GM19468 (cell line): ENCODE measurements around the gene GJC1.

ENCODE experiments used
- ATAC-seq: cut with Tn5 transposase; IDR thresholded peaks from one replicate; pipeline ENCODE4 v1.9.1; 2021; ENCODE audit warnings: mild to moderate bottlenecking, moderate library complexity, moderate number of reproducible peaks; ENCODE audit not compliant: unreplicated experiment; ENCODE audit errors: extremely low read depth

The GJC1 gene

DNA sequence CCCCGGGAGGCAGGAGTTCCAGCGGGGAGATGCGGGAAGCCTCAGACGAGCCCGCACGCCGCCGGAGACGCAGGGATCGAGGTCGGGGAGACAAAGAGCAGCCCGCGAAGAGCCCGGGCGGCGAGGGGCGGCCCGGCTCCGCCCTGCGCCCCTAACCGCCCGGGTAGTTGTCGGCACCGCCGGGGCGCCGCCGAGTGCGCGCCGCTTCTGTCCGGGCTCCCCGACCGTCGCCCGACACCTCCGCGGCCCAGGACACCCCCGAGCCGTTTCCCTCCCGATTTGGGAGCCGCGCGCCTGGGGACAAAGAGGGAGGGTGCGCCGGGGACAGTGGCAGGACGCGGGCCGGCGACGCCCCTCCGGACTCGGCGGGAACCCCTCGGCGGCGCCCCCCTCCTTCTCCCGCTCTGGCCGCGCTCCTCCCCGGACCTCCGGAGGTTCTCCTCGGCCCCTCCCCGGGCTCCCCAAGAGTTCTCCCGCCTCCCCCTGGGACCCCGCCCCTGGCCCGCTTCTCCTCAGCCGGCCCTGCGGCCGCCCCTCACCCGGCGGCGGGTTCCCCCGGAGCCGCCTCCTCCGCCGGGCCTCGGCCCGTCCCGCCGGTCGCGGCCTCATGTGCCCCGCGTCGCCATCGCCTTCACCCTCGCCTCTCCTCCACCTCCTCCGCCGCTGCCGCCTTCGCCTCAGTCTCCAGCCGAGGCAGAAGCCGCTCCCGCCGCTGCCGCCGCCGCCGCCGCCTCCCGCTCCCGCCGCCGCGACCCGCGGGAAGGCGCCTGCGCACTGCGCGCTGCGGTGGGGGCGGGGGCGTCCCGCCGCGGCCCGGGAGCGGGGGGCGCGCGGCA is at the start of gene GJC1:
Gene GJC1 (minus strand): TSS at position 765 of the 836 bp plus-strand sequence. CDS start 24,470 bp downstream, outside the sequence.
- ATAC-seq, result no peak

DNA sequence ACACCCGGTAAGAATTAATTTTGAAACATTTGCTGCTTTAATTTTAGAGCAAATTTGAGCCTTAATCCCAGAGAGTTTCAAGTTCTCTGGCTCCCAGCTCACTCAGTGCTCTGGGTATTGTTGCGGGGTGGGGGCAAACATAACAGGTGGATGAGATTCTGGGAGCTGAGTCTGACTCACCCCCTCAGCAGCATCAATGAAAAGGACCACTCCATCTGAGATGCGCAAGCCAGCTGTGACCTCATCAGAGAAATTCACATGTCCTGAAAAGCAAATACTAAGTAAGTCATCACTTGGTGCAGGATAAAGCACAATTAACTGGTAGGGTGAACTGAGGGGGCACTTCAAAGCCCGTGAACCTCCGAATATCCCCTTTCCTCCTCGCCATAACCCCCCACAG is 49.3 kb upstream of the GJC1 start:
- no peak for ATAC-seq

DNA sequence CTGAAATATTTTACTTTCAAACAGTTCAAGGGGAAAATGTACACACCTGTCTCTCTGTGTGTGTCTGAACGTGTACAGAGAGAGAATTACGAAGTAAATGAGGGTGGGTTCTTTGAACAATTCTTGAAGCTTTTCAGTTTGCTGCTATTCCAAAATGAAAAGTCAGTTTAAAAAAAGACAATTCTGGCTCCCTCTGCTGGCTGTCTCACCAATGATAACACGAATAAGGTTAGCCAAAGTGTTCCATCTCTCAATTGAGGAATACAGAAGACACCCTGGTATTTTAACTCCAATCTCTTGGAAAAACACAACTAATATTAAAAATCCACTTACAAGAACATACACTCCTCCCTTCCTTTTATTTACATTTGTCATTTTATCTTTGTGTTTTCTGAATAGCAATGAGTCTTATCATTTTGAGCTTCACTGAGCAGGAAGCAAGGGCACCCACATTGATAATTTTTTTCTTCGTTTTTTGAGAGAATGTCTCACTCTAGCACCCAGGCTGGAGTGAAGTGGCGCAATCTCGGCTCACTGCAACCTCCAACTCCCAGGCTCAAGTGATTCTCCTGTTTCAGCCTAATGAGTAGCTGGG is 48.6 kb upstream of the GJC1 start:
- ATAC-seq, result no peak

DNA sequence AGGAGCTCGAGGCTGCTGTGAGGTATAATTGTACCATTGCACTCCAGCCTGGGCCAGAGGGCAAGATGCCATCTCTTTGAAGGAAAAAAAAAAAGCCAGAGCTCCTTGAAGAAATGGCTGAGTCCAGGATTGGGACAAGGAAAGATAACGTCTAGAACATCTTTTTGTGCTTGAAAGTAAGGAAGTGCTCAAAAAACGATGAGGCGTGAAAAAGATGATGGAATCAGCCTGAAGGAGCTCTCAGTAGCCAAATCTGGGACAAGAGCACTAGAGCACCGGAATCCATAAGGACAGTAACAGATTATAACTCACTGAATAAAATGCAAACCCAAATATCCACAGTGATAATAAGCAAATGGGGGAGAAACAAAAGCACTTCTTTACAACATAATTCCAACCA is 47.0 kb upstream of the GJC1 start:
- no peak for ATAC-seq

DNA sequence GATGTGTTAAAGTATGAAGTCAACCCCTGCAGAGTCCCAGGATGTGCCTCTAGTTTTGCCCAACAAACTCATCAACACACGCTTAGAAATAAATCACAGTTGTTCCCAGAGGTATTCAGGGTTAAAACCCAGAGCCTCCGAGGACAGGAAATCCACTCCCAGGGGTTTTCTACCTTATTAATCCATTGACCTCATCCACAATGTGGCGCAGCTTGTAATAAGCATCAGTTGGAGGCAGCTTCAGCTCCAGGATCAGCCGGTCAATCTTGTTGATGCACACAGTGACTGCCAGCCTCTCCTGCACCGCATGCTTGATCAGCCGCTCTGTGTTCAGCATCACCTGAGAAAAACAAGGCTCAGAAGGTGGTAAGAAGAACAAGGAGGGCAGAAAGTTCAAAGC is 45.7 kb upstream of the GJC1 start:
- no peak for ATAC-seq

DNA sequence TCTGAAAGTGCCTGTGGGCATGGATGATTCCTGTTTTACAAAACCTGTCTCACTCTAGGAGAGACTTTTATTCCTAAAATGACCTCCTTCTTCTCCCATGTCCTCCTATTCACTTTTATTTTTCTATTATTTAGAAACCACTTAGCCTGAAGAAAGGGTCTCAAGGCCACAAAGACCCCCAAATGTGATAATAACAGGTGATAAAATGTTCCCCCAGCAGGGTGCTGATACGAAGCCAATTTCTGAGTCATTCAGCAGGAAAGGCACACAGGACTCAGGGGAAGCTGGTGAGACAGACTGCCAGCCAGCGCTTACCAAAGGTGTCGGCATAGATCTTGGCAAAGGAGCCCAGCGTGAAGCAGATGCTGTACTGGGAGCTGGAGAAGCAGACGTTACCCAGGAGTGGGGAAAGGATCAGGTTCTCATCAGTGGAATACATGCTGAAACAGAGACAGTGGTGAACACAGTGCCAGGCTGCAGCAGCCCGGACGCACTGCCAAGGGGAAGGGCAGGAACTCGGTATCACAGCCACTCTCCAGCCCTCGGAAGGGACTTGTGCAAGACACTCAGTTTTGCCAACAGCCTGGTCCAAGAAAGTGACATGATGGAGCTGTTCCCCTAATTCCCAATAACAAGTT is 42.2 kb upstream of the GJC1 start:
- ATAC-seq, result no peak

DNA sequence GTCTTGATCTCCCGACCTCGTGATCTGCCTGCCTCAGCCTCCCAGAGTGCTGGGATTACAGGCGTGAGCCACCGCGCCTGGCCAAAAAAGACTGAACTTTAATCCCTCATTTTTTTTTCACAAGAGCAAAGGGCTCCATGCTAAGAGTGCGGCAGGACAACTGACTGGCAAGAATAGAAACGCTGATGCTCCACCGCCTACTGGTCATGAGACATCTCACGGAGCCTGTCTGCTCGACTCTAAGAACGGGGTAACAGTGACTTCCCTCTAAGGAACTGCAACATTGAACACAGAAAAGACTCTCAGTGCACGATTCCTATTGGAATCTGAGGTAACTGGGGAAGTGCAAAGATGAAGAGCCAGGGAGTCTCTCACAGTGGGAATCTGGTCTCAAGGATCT is 41.5 kb upstream of the GJC1 start:
- no peak for ATAC-seq

DNA sequence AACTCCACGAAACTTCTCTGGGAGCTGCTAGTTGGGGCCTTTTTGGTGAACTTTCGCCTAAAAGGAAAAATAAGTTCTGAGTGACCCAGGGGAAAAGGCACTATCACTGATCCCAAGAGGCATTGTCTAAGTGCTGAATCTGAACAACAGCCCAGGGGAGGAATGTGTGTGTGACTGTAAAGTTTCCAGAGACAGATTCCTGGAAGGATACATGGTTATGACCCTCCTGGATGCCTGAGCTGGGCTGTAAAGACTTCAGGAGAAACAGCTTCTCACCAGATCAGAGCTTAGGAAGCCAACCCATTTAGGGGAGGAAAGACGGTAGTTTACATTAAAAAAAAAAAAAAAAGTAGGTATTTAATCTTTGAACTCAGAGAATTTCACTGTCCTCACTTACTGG is 37.8 kb upstream of the GJC1 start:
- no peak for ATAC-seq

DNA sequence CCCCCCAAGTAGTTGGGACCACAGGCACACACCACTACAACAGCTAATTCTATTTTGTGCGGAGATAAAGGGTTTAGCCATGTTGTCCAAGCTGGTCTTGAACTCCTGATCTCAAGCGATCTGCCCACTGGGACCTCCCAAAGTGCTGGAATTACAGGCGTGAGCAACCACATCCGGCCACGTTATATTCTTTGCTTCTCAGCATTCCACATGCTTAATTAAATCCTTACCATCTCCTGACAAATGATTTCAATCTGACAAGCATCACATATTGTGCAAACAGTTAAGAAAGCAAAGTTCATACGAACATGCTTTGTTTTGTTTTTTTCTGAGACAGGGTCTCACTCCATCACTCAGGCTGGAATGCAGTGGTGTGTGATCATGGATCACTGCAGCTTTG is 35.8 kb upstream of the GJC1 start:
- ATAC-seq, result no peak

DNA sequence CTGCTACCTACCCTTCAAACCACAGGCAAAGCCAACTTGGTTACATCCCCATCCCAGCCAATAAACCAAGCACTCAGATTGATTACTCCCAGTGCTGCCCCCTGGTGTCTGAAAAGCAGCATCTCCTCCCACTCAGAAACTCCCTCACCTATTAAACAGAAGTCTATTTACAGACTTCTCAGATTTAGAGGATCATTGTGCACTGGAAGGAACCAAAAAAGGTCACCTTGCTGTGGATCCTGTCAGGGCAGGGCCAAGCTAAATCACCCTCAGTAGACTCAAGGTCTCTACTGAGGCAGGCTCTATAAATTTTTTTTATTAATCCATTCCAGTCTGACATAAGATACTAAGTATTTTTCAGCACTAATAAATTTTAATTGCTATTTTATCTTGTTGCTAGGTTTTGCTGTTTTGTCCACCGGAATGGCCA is 35.2 kb upstream of the GJC1 start:
- no peak for ATAC-seq

DNA sequence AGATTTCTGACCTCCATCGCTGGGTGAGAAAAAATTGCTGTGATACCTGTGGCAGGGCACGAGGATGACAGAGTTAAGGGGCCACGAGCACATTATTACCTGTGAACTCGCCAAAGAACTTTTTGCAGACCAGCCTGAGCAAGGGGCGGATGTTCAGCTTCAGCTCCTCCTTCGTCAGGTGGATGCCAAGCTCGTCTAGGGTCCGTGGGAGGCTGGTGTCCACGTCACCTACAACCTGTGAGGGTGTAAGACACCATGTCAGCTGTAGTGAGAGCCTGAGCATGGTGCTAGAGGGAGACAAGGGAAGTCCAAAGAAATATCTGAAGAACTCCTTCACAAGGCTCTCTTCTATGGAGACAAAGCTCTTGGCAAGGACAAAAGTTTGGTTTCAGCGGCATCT is 34.7 kb upstream of the GJC1 start:
- no peak for ATAC-seq

DNA sequence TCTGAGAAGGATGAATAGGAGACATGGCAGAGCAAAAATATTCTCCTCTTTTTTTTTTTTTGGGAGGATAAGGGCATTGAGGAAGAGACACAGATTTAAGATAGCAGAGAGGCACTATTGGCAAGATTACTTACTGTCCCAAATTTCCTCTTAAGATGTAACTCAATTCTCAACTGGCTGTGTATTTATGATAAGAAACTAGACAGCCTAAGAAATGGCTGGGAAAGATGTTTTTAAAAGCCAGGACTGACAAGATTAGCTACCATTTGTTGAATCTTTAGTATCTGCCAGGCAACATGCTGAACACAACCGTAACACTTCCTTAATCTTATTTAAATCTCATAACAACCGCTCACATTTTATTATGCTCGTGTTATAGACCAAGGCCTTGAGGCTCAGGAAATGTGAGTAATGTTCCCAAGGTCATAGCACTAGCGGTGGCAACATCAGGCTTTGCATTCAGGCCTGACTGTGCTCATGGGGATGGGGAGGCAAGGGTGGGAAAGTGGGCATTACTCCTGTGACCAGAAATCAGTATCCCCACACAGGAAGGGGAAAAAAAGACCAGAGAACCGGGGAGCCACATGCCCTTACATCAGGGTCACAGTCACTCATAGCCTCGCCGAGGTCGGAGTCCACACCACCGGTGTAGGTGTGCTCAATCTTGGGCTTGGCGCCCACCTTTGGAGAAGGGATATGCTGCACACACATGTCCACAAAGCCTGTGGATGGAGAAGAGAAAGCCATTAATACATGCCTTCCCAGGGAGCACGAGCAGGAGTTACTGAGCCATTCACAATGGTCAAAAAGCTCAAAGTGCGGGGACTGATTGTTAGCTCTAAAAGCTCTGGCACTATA is 33.2 kb upstream of the GJC1 start:
- ATAC-seq, result no peak

DNA sequence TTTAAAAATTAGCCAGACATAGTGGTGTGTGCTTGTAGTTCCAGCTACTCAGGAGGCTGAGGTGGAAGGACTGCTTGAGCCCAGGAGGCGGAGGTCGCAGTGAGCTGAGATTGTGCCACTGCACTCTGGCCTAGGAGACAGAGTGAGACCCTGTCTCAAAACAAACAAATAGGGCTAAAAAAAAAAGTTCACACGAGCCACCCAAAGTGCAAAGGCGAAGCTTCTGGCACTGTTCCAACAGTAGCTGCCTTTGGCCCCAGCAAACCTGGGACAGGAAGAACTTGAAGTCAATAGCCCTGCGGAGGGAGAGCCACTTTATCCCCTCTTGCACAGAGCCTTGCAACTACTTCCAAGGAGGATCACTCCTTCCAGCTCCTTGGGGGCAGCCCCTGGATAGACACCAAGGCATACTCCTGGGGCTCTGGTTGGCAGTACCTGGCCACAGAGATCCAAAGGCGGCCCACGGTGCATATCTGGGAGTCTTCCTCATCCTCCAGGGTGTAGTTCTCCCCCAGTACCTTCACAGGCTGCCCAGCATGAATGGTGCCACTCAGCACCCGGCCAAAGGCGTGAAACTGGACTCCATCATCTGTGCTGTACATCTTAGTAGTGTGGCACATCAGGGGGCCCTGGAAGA is 32.3 kb upstream of the GJC1 start:
- no peak for ATAC-seq

DNA sequence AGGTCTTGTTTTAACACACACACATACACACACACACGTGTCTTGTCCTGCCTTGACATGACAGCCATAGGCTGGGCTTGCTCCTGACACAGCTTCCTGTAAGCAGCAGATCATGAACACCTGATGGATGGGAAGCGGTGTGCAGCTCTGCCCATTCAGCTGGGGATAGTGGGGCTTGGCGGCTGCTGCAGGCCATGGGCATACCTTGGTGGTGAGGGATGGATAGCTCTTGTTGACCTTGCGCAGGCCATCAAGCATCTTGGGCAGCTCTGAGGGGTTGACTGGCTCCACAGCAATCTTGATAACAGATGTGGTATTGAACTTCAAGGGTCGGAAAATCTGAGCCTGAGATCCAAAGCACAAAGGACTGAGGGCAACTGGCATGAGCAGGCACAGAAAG is 29.6 kb upstream of the GJC1 start:
- no peak for ATAC-seq

DNA sequence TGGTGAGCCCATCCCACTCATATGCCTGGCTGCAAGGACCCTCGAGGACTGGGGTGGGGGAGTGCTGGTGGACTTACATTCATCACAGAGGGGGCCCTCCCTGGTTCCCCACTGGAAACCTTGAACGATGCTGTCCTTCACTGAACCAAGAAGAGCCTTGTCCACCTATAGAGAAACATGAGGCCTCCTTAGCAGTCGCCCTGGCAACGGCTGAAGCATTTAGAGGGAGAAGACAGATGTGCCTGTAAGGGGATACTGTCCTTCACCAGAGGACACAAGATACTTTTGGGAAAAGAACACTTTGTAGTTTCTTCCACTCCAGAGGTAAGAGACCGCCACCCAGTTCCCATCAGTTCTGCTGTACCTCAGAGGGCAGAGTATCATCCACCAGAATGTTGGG is 24.1 kb upstream of the GJC1 start:
- no peak for ATAC-seq

DNA sequence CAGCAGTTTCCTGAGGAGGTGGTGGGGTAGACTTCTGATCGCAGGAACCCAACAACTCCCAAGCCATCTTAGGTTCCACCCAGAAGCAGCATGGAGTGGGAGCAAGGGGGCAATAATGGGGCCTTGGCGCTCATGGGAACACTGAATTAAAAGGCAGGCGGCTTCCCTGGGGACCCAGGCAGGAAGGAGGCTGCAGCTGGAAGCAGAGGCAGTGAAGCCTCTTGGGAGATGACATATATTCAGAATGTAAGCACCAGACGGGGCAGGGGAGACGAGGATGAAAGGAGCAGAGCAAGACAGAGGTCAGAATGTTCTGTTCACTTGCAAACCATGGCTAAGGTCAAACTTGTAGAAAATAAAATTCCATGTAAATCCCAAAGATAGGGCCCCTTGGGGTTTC is 20.5 kb upstream of the GJC1 start:
- no peak for ATAC-seq

DNA sequence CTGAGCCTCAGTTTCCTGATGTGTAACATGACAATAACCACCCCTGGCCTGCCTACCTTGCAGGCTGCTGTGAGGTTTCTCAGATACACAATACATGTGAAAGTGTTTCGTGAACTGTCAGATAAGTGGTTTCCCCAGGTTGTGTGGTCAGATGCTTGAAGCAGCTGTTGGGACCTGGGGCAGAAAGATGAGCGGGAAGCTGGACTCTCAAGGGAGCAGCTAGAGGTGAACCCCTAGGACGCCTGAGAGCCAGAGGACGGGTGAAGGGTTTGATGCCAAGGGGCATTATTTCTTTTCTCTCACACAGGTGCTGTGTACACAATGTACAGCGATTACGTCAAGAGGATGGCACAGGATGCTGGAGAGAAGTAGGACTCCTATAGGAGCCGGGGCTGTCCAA is 19.9 kb upstream of the GJC1 start:
- ATAC-seq, result no peak

DNA sequence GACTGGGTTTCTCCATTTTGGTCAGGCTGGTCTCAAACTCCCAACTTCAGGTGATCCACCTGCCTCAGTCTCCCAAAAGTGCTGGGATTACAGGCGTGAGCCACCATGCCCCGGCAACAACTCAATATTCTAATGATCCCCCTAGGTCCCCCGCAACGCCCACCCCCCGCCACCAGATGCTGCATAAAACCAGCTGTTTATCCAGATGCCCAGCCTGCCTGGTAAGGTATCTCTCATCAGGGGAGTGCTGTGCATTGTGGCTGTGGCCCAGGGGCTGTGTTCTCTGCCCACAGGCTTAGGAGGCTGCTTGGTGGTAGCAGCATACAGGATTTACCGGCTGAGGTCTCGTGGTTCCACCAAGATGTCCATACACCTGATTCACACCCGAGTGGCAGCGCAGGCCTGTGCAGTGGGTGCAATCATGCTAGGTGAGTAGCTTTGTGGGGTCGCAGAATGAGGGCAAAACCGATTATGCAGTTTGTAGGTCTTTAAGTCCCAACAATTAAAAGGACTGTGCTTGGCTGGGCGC is 18.9 kb upstream of the GJC1 start:
- no peak for ATAC-seq

DNA sequence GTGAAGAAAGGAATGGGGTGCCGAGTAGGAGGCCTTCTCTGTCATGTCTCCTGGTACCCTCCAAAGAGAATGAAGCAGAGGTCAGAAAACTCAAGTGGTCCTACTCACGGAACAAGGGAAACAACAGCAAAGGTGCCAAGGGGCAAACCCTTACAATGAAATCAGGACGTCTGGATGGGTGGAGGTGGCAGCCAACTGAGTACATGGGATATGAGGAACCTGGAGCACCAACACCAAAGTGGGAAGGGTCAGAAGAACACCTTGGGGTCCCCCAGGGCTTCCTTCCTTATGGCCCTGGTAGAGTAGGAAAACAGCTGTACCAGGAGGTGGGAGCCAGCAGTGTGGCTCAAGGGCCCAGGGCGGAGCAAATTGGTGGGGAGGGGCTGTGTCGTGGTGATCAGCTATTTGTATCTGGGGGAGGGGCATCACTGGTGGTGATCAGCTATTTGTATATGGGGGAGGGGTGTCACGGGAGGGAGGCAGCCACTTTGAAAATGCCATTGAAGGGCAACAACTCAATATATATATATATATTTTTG is 18.2 kb upstream of the GJC1 start:
- no peak for ATAC-seq

DNA sequence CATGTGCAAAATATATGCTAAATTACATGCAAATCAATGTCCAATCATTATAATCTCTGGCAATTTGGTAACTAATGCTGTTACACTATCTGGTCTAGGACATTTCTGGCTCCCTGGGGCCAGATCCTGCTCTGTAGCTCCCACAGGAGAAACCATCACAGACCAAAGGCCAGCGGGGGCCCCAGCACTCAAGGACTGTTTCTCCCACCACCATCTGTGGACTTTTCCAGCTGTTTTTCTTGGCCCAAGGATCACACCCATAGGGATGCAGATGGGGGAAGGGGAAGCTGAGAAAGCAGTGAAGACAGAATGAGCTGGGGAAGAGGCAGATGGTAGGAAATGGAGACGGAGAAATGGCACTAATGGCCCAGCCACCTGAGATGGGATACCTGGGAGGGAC is 17.5 kb upstream of the GJC1 start, which contains the start of gene HIGD1B:
Gene HIGD1B (plus strand): TSS at position 298 of the 400 bp plus-strand sequence. CDS start 270 bp downstream, outside the sequence.
- ATAC-seq, result no peak
